Measurements from ENCODE around the gene PSMD13.

DNA sequence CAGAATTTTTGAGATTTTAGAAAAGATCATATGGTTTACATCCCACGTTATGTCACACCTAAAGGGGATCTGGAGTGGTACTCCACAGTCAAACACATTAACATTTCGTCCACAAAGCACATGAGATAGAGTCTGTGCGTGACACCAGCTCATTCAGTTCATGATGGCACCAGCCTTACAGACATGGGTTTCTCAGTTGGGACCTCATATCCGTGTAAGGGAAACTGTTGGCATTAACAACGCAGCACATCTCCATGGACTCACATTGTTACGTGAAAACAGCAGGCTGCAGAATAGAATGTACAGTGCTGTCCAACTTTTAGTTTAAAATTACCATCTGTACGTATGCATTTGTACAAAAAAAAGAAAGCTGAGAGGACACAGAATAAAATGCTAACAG lies 15.2 kb upstream of the PSMD13 start:
- TF ChIP-seq, protein P1, sequence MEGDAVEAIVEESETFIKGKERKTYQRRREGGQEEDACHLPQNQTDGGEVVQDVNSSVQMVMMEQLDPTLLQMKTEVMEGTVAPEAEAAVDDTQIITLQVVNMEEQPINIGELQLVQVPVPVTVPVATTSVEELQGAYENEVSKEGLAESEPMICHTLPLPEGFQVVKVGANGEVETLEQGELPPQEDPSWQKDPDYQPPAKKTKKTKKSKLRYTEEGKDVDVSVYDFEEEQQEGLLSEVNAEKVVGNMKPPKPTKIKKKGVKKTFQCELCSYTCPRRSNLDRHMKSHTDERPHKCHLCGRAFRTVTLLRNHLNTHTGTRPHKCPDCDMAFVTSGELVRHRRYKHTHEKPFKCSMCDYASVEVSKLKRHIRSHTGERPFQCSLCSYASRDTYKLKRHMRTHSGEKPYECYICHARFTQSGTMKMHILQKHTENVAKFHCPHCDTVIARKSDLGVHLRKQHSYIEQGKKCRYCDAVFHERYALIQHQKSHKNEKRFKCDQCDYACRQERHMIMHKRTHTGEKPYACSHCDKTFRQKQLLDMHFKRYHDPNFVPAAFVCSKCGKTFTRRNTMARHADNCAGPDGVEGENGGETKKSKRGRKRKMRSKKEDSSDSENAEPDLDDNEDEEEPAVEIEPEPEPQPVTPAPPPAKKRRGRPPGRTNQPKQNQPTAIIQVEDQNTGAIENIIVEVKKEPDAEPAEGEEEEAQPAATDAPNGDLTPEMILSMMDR (conservative IDR thresholded peaks at IDR 0.05), result no peak
- TF ChIP-seq ZFX (IDR thresholded peaks at IDR 0.05), result no peak

Measured in C4-2B (cell line).